ENCODE results near the gene WAPL. TPM values are rescaled to one million over a fixed set of nuclear protein-coding genes. Genes with fewer than 3 reads are reported as not detected.

The WAPL gene
- total and polyA plus RNA-seq, 10 of the 15 experiments (the other 5 are each of a cell fraction or from before 2014, with no cell fraction given): 15.7 to 45.8 (median 29.0) TPM

- H2AFZ ChIP-seq (ENCODE audit: control insufficient read depth, low read depth, low read length): peak overlapping the region; percentile 92
- peaks cover 1% of the 10 kb centered on the region; the same call in 2 of the 3 replicates for H3K9me3 ChIP-seq (replicated peaks; ENCODE audit: control insufficient read depth, insufficient read depth, low read length)
- RAD21 ChIA-PET (ENCODE audit: unreplicated experiment): no interaction called here
- no TSS peak for BruUV-seq (replicated peaks)
- H3K4me3 ChIP-seq: peak overlapping the region; percentile 41; the same call in 1 of the 2 replicates
- CTCF ChIA-PET: no interaction called here
- DNase-seq (ENCODE audit: low read depth, low spot score) (no peak), ATAC-seq (peak; percentile 92), FAIRE-seq (no peak)
- intact Hi-C loops (cut with micrococcal nuclease; ENCODE audit: unreplicated experiment): no loop called here
- H3K9ac ChIP-seq (ENCODE audit: control insufficient read depth, insufficient read depth, low read length): 0 out of 2 replicates have a peak overlapping the region, but pooled peaks have one; percentile 48
- peaks cover 5% of the 10 kb centered on the region for H3K4me1 ChIP-seq (ENCODE audit: control insufficient read depth, insufficient read depth, low read length)
- no peak overlapping the region for H3K27ac ChIP-seq (ENCODE audit: control insufficient read depth, insufficient read depth)
- 14% methylated on average over 47 of the region's 47 CpGs for WGBS (ENCODE audit: insufficient coverage, insufficient replicate concordance, low lambda C conversion rate, missing lambda C conversion rate)
- H3K27me3 ChIP-seq (replicated peaks in 1 of 2; ENCODE audit: control insufficient read depth in 2 of 2, insufficient read depth in 2 of 2, low read length in 1 of 2): no peaks in the 10 kb centered on the region
- no peaks in the 10 kb centered on the region for H4K20me1 ChIP-seq (ENCODE audit: control insufficient read depth, insufficient read depth)
- H3K4me2 ChIP-seq (ENCODE audit: control insufficient read depth, insufficient read depth): peak overlapping the region; percentile 93
- no peaks in the 10 kb centered on the region for H3K36me3 ChIP-seq (ENCODE audit: control insufficient read depth in 2 of 2, insufficient read depth in 2 of 2, low read length in 1 of 2)
- H3K79me2 ChIP-seq (ENCODE audit: control insufficient read depth, insufficient read depth, low read length): no peaks in the 10 kb centered on the region
- POLR2A ChIA-PET: interaction anchor here (0.7 kb wide), 1 partner anchor 177 kb away, joined by 4 read pairs; no protein-coding TSS in a partner anchor
- in situ Hi-C loops (cut with MboI): no loop called here
- SMC1A ChIA-PET (ENCODE audit: uncharacterized antibody, unreplicated experiment): interaction anchor here (0.6 to 1.7 kb wide), 4 partner anchors 13 to 134 kb away, joined by 3 read pairs; no protein-coding TSS in a partner anchor
- TF ChIP-seq ESRRA (IDR thresholded peaks at IDR 0.05; ENCODE audit: low read length) (no peak), BRCA1 (IDR thresholded peaks at IDR 0.05; ENCODE audit: low read depth, low read length) (no peak), NKRF (conservative IDR thresholded peaks at IDR 0.05) (no peak), HDAC6 (IDR thresholded peaks at IDR 0.05; ENCODE audit: unreplicated experiment) (no peak), ELK1 (IDR thresholded peaks at IDR 0.05; ENCODE audit: low read depth, low read length) (no peak), ATF2 (IDR thresholded peaks at IDR 0.05; ENCODE audit: low read length) (no peak), HSF1 (IDR thresholded peaks at IDR 0.05; ENCODE audit: low read depth, low read length) (no peak), NFYA (IDR thresholded peaks at IDR 0.05; ENCODE audit: borderline replicate concordance, low read depth, low read length) (no peak), POU2F2 (IDR thresholded peaks at IDR 0.05; ENCODE audit: borderline replicate concordance, low read depth, low read length) (no peak), HCFC1 (IDR thresholded peaks at IDR 0.05; ENCODE audit: low read length) (no peak), ZNF687 (IDR thresholded peaks at IDR 0.05) (peak; percentile 45; the same call in 1 of the 2 replicates), YBX1 (IDR thresholded peaks at IDR 0.05) (no peak), YY1 (IDR thresholded peaks at IDR 0.05; ENCODE audit: low read depth, low read length) (no peak)
Observed at GRCh38 chr10:86535132-86535882, 13.7 kb upstream of the WAPL start.
